Chondrocyte (in vitro differentiated cells): ENCODE results near the gene KCNA1. TPM values are rescaled to one million over a fixed set of nuclear protein-coding genes. Genes with fewer than 3 reads are reported as not detected.

ENCODE experiments used
- DNase-seq: peaks from one replicate; pipeline ENCODE4 v3.0.0; 2021; ENCODE audit warnings: mixed read lengths, low spot score
- H3K27ac Mint-ChIP-seq: one replicate; pipeline ENCODE4 v1.8.0; 2021; ENCODE audit warnings: mild to moderate bottlenecking, moderate library complexity, mixed read lengths; ENCODE audit not compliant: unreplicated experiment
- H3K27me3 Mint-ChIP-seq: 2 replicates; pipeline ENCODE4 v1.8.0; 2021; ENCODE audit warnings: low read depth, mixed read lengths
- H3K36me3 Mint-ChIP-seq: 2 replicates; pipeline ENCODE4 v1.8.0; 2021; ENCODE audit warnings: low read depth, mixed read lengths
- H3K4me1 Mint-ChIP-seq: 2 replicates; pipeline ENCODE4 v1.8.0; 2021; ENCODE audit warnings: low read depth, mild to moderate bottlenecking, mixed read lengths
- H3K4me3 Mint-ChIP-seq: one replicate; pipeline ENCODE4 v1.8.0; 2021; ENCODE audit warnings: mild to moderate bottlenecking, moderate library complexity, mixed read lengths; ENCODE audit not compliant: unreplicated experiment
- H3K9me3 Mint-ChIP-seq: 2 replicates; pipeline ENCODE4 v1.8.0; 2021; ENCODE audit warnings: low read depth, mixed read lengths
- total RNA-seq: library from RNA; stranded (reverse); gene quantifications from 3 replicates; pipeline ENCODE4 v1.2.1, GENCODE V29; 2021
- TF ChIP-seq, protein P1 (sequence below): fragments of 200-600 bp; sonication (generic); IDR thresholded peaks from 2 replicates; pipeline ENCODE4 v1.5.0; 2021; ENCODE audit warnings: antibody characterized with exemption, mild to moderate bottlenecking, moderate library complexity

KCNA1 gene
- total RNA-seq, 1 donor from 2014 or later: 0.45 TPM

- H3K27me3 Mint-ChIP-seq: peaks cover 5% of the 10 kb centered on the region
- no peak for DNase-seq
- H3K9me3 Mint-ChIP-seq: no peaks in the 10 kb centered on the region
- H3K4me3 Mint-ChIP-seq: no peak overlapping the region
- TF ChIP-seq, protein P1, sequence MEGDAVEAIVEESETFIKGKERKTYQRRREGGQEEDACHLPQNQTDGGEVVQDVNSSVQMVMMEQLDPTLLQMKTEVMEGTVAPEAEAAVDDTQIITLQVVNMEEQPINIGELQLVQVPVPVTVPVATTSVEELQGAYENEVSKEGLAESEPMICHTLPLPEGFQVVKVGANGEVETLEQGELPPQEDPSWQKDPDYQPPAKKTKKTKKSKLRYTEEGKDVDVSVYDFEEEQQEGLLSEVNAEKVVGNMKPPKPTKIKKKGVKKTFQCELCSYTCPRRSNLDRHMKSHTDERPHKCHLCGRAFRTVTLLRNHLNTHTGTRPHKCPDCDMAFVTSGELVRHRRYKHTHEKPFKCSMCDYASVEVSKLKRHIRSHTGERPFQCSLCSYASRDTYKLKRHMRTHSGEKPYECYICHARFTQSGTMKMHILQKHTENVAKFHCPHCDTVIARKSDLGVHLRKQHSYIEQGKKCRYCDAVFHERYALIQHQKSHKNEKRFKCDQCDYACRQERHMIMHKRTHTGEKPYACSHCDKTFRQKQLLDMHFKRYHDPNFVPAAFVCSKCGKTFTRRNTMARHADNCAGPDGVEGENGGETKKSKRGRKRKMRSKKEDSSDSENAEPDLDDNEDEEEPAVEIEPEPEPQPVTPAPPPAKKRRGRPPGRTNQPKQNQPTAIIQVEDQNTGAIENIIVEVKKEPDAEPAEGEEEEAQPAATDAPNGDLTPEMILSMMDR: no peak
- no peaks in the 10 kb centered on the region for H3K36me3 Mint-ChIP-seq
- no peaks in the 10 kb centered on the region for H3K4me1 Mint-ChIP-seq
- no peak overlapping the region for H3K27ac Mint-ChIP-seq
Observed at GRCh38 chr12:4943067-4943937, 33.6 kb downstream of the KCNA1 start.

GRCh38 chr12:4943938-4944284, 34.2 kb downstream of the KCNA1 start:
- Mint-ChIP-seq H3K9me3 (no peaks in the 10 kb centered on the region), H3K4me1 (no peaks in the 10 kb centered on the region), H3K27me3 (peaks cover 6% of the 10 kb centered on the region), H3K36me3 (no peaks in the 10 kb centered on the region), H3K4me3 (no peak overlapping the region), H3K27ac (no peak overlapping the region)
- TF ChIP-seq, protein P1: no peak
- no peak for DNase-seq

- Mint-ChIP-seq H3K9me3 (no peaks in the 10 kb centered on the region), H3K36me3 (no peaks in the 10 kb centered on the region), H3K27ac (no peak overlapping the region), H3K4me1 (no peaks in the 10 kb centered on the region), H3K27me3 (peaks cover 20% of the 10 kb centered on the region), H3K4me3 (no peak overlapping the region)
- TF ChIP-seq, protein P1: no peak
- DNase-seq: no peak
Observed at GRCh38 chr12:4947253-4947652, 37.5 kb downstream of the KCNA1 start.

DNA sequence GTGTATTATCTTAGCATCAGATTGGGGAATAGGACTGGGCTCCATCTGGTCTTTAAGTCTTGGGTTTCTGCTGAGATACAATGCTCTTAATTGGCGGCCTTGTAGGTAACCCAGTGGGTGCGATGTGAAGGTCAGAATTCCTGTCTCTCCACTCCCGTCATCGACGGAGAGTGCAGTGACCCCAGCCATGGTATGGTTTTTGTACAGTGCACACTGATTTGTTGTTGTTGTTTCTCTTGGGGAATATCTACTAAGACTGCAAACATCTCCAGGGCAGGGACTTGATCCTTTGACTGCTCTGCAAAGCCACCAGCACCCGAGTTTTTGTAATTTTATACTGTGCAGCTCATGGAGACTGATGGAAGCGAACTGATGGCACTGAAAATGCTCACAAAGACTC, 41.4 kb downstream of the KCNA1 start:
- Mint-ChIP-seq H3K27me3 (peaks cover 28% of the 10 kb centered on the region), H3K27ac (no peak overlapping the region), H3K36me3 (no peaks in the 10 kb centered on the region), H3K4me1 (peaks cover 8% of the 10 kb centered on the region), H3K9me3 (no peaks in the 10 kb centered on the region), H3K4me3 (no peak overlapping the region)
- no peak for DNase-seq
- TF ChIP-seq, protein P1: no peak

GRCh38 chr12:4951601-4952000, 41.9 kb downstream of the KCNA1 start:
- DNase-seq: no peak
- Mint-ChIP-seq H3K4me3 (no peak overlapping the region), H3K27me3 (peaks cover 28% of the 10 kb centered on the region), H3K9me3 (no peaks in the 10 kb centered on the region), H3K27ac (no peak overlapping the region), H3K36me3 (no peaks in the 10 kb centered on the region), H3K4me1 (peaks cover 13% of the 10 kb centered on the region)
- TF ChIP-seq, protein P1: no peak
